Measurements from ENCODE around the gene SHLD1. TPM values are rescaled to one million over a fixed set of nuclear protein-coding genes. Genes with fewer than 3 reads are reported as not detected.

Gene SHLD1
- total RNA-seq, 1 donor from 2014 or later, result 3.1 TPM

DNA sequence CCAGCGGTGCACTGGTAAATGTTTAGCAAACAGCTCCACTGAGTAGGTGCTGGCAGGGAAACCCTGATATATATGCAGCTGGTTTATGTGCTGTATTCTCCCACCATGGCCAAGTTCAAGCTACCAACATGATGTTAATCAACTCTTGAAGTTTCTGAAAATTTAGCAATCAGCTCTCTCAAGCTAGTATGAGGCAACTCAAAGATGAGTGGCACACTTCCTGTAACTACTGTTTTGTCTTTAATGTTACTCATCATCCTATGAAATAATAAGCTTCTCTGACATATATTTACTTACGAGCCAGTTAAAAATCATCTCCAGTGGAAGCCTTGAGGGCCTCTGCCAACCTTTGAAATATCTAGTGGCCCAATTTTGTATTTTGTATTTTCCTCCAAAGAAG is 145.4 kb downstream of the SHLD1 start:
- TF ChIP-seq, protein P1, sequence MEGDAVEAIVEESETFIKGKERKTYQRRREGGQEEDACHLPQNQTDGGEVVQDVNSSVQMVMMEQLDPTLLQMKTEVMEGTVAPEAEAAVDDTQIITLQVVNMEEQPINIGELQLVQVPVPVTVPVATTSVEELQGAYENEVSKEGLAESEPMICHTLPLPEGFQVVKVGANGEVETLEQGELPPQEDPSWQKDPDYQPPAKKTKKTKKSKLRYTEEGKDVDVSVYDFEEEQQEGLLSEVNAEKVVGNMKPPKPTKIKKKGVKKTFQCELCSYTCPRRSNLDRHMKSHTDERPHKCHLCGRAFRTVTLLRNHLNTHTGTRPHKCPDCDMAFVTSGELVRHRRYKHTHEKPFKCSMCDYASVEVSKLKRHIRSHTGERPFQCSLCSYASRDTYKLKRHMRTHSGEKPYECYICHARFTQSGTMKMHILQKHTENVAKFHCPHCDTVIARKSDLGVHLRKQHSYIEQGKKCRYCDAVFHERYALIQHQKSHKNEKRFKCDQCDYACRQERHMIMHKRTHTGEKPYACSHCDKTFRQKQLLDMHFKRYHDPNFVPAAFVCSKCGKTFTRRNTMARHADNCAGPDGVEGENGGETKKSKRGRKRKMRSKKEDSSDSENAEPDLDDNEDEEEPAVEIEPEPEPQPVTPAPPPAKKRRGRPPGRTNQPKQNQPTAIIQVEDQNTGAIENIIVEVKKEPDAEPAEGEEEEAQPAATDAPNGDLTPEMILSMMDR (IDR thresholded peaks at IDR 0.05), result no peak
- no peak overlapping the region for H3K4me3 Mint-ChIP-seq (ENCODE audit: unreplicated experiment)
- no peak for DNase-seq (ENCODE audit: low spot score)
- H3K27ac Mint-ChIP-seq (ENCODE audit: unreplicated experiment), result no peak overlapping the region
- H3K4me1 Mint-ChIP-seq (ENCODE audit: low read depth), result no peaks in the 10 kb centered on the region
- no peaks in the 10 kb centered on the region for H3K9me3 Mint-ChIP-seq (ENCODE audit: low read depth)
- H3K27me3 Mint-ChIP-seq (ENCODE audit: low read depth), result peaks cover 36% of the 10 kb centered on the region
- no peaks in the 10 kb centered on the region for H3K36me3 Mint-ChIP-seq (ENCODE audit: low read depth)

DNA sequence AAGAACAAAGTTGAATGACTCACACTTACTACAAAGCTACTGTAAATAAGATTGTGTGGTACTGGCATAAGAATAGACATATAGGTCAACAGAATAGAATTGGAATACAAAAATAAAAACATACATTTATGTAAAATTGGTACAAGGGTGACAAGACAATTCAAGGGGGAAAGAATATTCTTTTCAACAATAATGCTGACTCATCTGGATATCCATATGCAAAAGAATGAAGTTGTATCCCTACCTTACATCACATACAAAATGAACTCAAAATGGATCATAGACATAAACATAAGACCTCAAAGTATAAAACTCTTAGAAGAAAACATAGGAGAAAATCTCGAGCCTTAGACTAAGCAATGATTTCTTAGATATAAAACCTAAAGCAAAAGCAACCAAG is 149.2 kb downstream of the SHLD1 start:
- DNase-seq (ENCODE audit: low spot score), result no peak
- H3K27ac Mint-ChIP-seq (ENCODE audit: unreplicated experiment), result no peak overlapping the region
- no peaks in the 10 kb centered on the region for H3K4me1 Mint-ChIP-seq (ENCODE audit: low read depth)
- H3K36me3 Mint-ChIP-seq (ENCODE audit: low read depth), result no peaks in the 10 kb centered on the region
- H3K9me3 Mint-ChIP-seq (ENCODE audit: low read depth), result no peaks in the 10 kb centered on the region
- TF ChIP-seq, protein P1 (IDR thresholded peaks at IDR 0.05), result no peak
- H3K4me3 Mint-ChIP-seq (ENCODE audit: unreplicated experiment), result no peak overlapping the region
- H3K27me3 Mint-ChIP-seq (ENCODE audit: low read depth), result peaks cover 50% of the 10 kb centered on the region

DNA sequence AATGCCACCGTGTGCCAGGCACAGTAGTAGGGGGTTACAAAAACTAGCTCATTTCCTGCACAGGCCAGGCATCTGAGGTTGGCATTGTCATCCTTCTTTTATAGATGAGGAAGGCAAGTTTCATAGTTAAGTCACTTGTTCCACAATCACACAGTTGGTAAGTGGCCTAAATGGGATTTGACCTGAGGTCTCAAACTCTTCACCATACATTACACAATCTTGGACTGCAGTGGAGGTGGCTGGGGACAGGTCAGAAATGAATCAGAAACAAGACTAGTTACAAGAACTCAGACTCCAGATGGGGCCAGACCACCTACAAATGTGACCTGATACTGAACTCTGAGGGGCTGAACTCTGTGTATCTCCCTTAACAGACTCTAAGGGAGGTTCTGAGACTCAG is 150.7 kb downstream of the SHLD1 start:
- Mint-ChIP-seq H3K27me3 (ENCODE audit: low read depth) (peaks cover 55% of the 10 kb centered on the region), H3K9me3 (ENCODE audit: low read depth) (no peaks in the 10 kb centered on the region)

DNA sequence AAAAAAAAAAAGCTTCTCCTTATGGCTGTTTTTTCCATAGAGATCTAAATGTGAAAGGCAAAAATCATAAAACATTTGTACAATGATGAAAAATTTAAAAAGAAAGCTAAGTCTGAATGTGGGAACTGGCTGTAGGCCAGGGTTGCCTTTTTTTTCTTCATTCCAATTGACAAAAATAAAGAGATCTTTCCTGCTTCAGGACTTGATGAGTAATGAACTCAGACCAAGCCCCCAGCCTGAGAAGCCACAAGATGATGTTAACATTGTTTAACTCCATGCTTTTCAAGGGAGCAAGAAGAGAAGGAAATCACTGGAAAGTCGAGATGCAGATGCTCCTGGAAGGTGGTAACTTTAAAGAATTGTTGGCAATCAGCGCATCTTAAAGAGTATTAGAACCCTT is 158.8 kb downstream of the SHLD1 start:
- Mint-ChIP-seq H3K27ac (ENCODE audit: unreplicated experiment) (no peak overlapping the region), H3K27me3 (ENCODE audit: low read depth) (peaks cover 50% of the 10 kb centered on the region)
- no peak for DNase-seq (ENCODE audit: low spot score)

More for the DNA sequence above, 150.7 kb downstream of the SHLD1 start:
- Mint-ChIP-seq H3K27ac (ENCODE audit: unreplicated experiment) (no peak overlapping the region), H3K4me1 (ENCODE audit: low read depth) (no peaks in the 10 kb centered on the region), H3K4me3 (ENCODE audit: unreplicated experiment) (no peak overlapping the region), H3K36me3 (ENCODE audit: low read depth) (no peaks in the 10 kb centered on the region)
- DNase-seq (ENCODE audit: low spot score), result no peak
- TF ChIP-seq, protein P1 (IDR thresholded peaks at IDR 0.05), result no peak

DNA sequence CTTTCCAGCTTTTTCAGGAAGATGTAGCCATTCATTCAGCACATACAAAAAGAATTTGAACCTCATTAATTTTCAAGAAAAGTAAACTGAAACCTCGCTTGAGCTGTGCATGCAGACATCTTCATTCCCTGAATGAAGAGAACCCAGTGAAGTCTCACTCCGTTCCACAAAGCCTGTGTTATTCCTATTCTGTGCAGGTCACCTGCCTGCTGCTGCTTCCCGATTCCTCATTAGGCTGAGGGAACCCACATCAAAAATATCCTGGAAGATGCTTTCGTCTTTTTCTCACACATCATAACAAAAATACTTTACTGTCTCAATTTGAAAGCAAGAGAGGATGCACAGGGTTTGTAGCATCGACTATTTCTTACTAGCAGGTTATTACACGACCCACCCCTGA is 160.0 kb downstream of the SHLD1 start:
- no peak overlapping the region for H3K27ac Mint-ChIP-seq (ENCODE audit: unreplicated experiment)
- H3K4me1 Mint-ChIP-seq (ENCODE audit: low read depth), result peaks cover 13% of the 10 kb centered on the region
- TF ChIP-seq, protein P1 (IDR thresholded peaks at IDR 0.05), result no peak
- H3K9me3 Mint-ChIP-seq (ENCODE audit: low read depth), result no peaks in the 10 kb centered on the region
- peaks cover 49% of the 10 kb centered on the region for H3K27me3 Mint-ChIP-seq (ENCODE audit: low read depth)
- H3K36me3 Mint-ChIP-seq (ENCODE audit: low read depth), result no peaks in the 10 kb centered on the region
- DNase-seq (ENCODE audit: low spot score), result no peak
- H3K4me3 Mint-ChIP-seq (ENCODE audit: unreplicated experiment), result no peak overlapping the region

More for the DNA sequence above, 158.8 kb downstream of the SHLD1 start:
- H3K4me1 Mint-ChIP-seq (ENCODE audit: low read depth), result peaks cover 13% of the 10 kb centered on the region
- no peaks in the 10 kb centered on the region for H3K9me3 Mint-ChIP-seq (ENCODE audit: low read depth)
- TF ChIP-seq, protein P1 (IDR thresholded peaks at IDR 0.05), result no peak
- no peaks in the 10 kb centered on the region for H3K36me3 Mint-ChIP-seq (ENCODE audit: low read depth)
- H3K4me3 Mint-ChIP-seq (ENCODE audit: unreplicated experiment), result no peak overlapping the region
